ENCODE measurements around the gene MUSK.

DNA sequence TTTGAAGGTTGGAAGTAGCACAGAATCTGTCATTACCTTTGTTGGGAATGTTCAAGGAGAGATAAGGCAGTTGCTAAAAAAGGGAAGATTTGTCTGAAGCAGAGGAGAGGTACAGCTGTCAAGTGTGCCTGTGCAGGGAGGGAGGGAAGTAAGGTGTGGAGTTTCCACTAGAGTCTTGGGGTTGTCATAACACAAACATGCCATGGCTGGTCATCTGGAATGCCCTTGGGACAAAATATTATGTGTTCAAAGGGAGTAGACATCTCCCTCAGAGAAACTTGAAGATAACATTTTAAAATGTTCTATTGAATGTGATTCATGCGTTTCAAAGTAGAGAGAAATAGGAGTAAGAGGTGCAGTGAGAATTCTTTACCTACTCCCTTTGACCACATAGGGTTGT lies 95.0 kb downstream of the MUSK start:
- TF ChIP-seq CTCF (IDR thresholded peaks at IDR 0.05) (no peak), POLR2AphosphoS5 (IDR thresholded peaks at IDR 0.05) (no peak)
